Colonic mucosa (tissue), 4 donors: ENCODE data around the gene MACROD2. TPM values are rescaled to one million over a fixed set of nuclear protein-coding genes. Genes with fewer than 3 reads are reported as not detected.

ENCODE experiments used
- DNase-seq: peaks from one replicate; pipeline ENCODE4 v3.0.0-alpha.2; 2020
- H3K27ac ChIP-seq: fragments of 200-600 bp; one replicate; pipeline ENCODE4 v1.8.0; 2021
- H3K27me3 ChIP-seq: fragments of 200-600 bp; one replicate; pipeline ENCODE4 v1.8.0; 2021
- H3K36me3 ChIP-seq: fragments of 200-600 bp; one replicate; pipeline ENCODE4 v1.8.0; 2021
- H3K4me1 ChIP-seq: fragments of 200-600 bp; one replicate; pipeline ENCODE4 v1.8.0; 2021; ENCODE audit warnings: mild to moderate bottlenecking
- H3K4me3 ChIP-seq: fragments of 200-600 bp; one replicate; pipeline ENCODE4 v1.8.0; 2021
- H3K9ac ChIP-seq, 2 donors: one replicate each; pipeline ENCODE4 v1.7.0; 2013; ENCODE audit warnings: control low read depth in 2 of 2, low read depth in 2 of 2, low read length in 2 of 2
- H3K9me3 ChIP-seq: fragments of 200-600 bp; one replicate; pipeline ENCODE4 v1.8.0; 2021
- CTCF ChIP-seq: fragments of 200-600 bp; IDR thresholded peaks from one replicate; pipeline ENCODE4 v1.8.0; 2022; ENCODE audit warnings: antibody characterized with exemption, mild to moderate bottlenecking
- intact Hi-C: fragments of 100-400 bp; cut with DNase I; formaldehyde crosslinking; loops from one replicate; pipeline ENCODE4 v1.14.1; 2022
- total RNA-seq, 2 donors: library from RNA; stranded (reverse); fragmentation: NEBNext Ultra II Directional in 1 of 2; extraction: Animal tissue kit (Norgen Biotek cat#: 25700) in 1 of 2; gene quantifications; one replicate each; pipeline ENCODE4 v1.2.1, GENCODE V29; 2021
- donor health status: healthy.
- donor health status: DM: no; HTN: no; CAD: no.
- donor health status: DM: no; HTN: no; CAD: no.

MACROD2 gene
- total RNA-seq, 2 donors from 2014 or later: 3.2 to 3.3 TPM

GRCh38 chr20:15199698-15200097 lies 1204.4 kb downstream of the MACROD2 start:
- intact Hi-C loops: no loop called here
- H3K36me3 ChIP-seq: no peaks in the 10 kb centered on the region
- no peak for TF ChIP-seq CTCF
- no peaks in the 10 kb centered on the region for H3K27me3 ChIP-seq
- no peak overlapping the region for H3K9ac ChIP-seq
- DNase-seq: no peak
- no peaks in the 10 kb centered on the region for H3K4me1 ChIP-seq
- no peak overlapping the region for H3K27ac ChIP-seq
- H3K9me3 ChIP-seq: no peaks in the 10 kb centered on the region
- no peak overlapping the region for H3K4me3 ChIP-seq

DNA sequence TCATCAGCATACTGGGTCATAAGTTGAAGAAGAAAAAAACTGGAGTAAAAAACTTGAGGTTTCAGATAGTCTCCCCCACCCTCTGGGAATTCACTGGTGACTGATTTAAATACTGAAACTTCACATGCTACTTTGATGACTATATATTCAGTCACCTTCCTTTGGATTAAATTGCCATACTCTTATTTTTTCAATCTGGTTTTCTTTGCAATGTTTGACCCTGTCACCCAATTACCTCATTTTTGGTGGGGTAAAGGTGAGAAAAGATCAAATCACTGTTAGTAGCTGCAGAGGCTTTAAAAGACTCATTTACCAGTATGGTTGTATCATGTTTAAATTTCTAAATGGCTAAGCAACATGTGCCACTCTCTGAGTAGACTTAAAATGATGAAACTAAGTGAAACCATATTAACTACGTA lies 1204.8 kb downstream of the MACROD2 start:
- H3K27ac ChIP-seq: no peak overlapping the region
- no peaks in the 10 kb centered on the region for H3K4me1 ChIP-seq
- no peak overlapping the region for H3K4me3 ChIP-seq
- no peak overlapping the region for H3K9ac ChIP-seq
- no peaks in the 10 kb centered on the region for H3K9me3 ChIP-seq
- H3K36me3 ChIP-seq: no peaks in the 10 kb centered on the region
- no peak for TF ChIP-seq CTCF
- H3K27me3 ChIP-seq: no peaks in the 10 kb centered on the region
- DNase-seq: no peak
- intact Hi-C loops: no loop called here

GRCh38 chr20:15201602-15202001 lies 1206.3 kb downstream of the MACROD2 start:
- Histone ChIP-seq H3K4me3 (no peak overlapping the region), H3K27me3 (no peaks in the 10 kb centered on the region), H3K9me3 (no peaks in the 10 kb centered on the region), H3K27ac (no peak overlapping the region), H3K9ac (no peak overlapping the region), H3K4me1 (no peaks in the 10 kb centered on the region), H3K36me3 (no peaks in the 10 kb centered on the region)
- no peak for DNase-seq
- no peak for TF ChIP-seq CTCF
- intact Hi-C loops: no loop called here

GRCh38 chr20:15204234-15204633 lies 1208.9 kb downstream of the MACROD2 start:
- Histone ChIP-seq H3K27ac (no peak overlapping the region), H3K9me3 (no peaks in the 10 kb centered on the region), H3K4me3 (no peak overlapping the region), H3K36me3 (no peaks in the 10 kb centered on the region), H3K4me1 (no peaks in the 10 kb centered on the region), H3K27me3 (no peaks in the 10 kb centered on the region), H3K9ac (no peak overlapping the region)
- intact Hi-C loops: no loop called here
- no peak for DNase-seq
- no peak for TF ChIP-seq CTCF

- no peak overlapping the region for H3K27ac ChIP-seq
- H3K4me1 ChIP-seq: no peaks in the 10 kb centered on the region
- H3K9ac ChIP-seq: no peak overlapping the region
- DNase-seq: no peak
- no peaks in the 10 kb centered on the region for H3K9me3 ChIP-seq
- no peaks in the 10 kb centered on the region for H3K27me3 ChIP-seq
- TF ChIP-seq CTCF: no peak
- no peaks in the 10 kb centered on the region for H3K36me3 ChIP-seq
- intact Hi-C loops: no loop called here
- H3K4me3 ChIP-seq: no peak overlapping the region
Measured at GRCh38 chr20:15205028-15205427, 1209.7 kb downstream of the MACROD2 start.

- TF ChIP-seq CTCF: no peak
- no peaks in the 10 kb centered on the region for H3K36me3 ChIP-seq
- H3K9ac ChIP-seq: no peak overlapping the region
- H3K27ac ChIP-seq: no peak overlapping the region
- intact Hi-C loops: no loop called here
- H3K9me3 ChIP-seq: no peaks in the 10 kb centered on the region
- no peak for DNase-seq
- no peaks in the 10 kb centered on the region for H3K4me1 ChIP-seq
- H3K4me3 ChIP-seq: no peak overlapping the region
- no peaks in the 10 kb centered on the region for H3K27me3 ChIP-seq
Measured at GRCh38 chr20:15205719-15206118, 1210.4 kb downstream of the MACROD2 start.
